A172 (cell line): ENCODE results near the gene ELP5. TPM values are rescaled to one million over a fixed set of nuclear protein-coding genes. Genes with fewer than 3 reads are reported as not detected.

Experiments
- DNase-seq: peaks from one replicate; pipeline ENCODE4 v3.0.0-alpha.2; 2015; ENCODE audit warnings: low spot score
- total RNA-seq: library from RNA; depleted of rRNA; stranded (reverse); fragments of >200 nt; shearing (Covaris generic); gene quantifications from 2 replicates; pipeline ENCODE4 v1.2.3, GENCODE V29; 2014

Gene ELP5
- total RNA-seq, 1 experiment from 2014 or later: 102 TPM

DNA sequence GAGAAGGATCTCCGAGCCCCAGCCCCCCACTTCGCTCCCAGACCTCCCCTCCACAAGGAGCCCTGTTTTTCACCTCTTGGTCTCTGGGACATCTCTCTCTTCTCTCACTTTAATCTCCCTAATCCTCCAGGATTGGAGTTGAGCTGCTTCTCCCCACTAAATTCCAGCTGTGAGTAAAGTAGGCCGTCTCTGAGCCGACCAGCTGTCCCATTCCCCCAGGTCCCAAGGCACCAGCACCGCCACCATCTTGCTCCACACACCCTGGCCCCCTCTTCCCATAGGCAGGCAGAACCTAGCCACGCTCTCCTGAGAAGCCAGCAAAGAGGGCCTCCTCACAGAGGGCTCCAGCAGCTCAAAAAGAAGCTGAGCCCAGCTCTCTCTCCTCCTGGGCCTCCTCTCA lies 33.3 kb upstream of the ELP5 start:
- no peak for DNase-seq

DNA sequence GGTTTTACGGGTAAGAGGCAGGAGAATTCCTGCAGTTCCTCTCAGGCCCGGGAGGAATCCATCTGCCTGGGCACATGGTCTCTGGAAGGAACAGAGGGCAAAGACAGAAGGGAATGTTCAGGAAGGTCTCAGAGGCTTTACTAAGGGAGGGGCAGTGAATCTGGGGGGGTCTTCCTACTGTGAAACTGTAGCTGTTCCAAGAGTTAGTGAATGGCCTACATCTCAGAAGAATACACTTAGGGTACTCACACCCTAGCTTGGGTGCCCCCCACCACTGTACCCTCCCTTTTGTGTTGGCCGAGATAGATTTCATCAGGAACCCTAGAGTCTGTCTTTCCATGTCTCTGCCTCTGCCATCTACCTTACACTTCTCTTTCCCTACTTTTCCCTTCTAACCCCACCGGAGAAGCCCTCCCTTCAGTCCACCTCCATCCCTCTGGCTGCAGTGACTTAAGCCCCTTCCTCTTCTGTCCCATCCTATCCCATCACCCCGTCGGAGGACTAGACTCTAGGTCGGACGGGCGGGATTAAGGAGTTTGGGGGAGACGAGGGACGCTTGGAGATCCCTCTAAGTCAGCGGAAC lies 32.7 kb upstream of the ELP5 start:
- DNase-seq: no peak

DNA sequence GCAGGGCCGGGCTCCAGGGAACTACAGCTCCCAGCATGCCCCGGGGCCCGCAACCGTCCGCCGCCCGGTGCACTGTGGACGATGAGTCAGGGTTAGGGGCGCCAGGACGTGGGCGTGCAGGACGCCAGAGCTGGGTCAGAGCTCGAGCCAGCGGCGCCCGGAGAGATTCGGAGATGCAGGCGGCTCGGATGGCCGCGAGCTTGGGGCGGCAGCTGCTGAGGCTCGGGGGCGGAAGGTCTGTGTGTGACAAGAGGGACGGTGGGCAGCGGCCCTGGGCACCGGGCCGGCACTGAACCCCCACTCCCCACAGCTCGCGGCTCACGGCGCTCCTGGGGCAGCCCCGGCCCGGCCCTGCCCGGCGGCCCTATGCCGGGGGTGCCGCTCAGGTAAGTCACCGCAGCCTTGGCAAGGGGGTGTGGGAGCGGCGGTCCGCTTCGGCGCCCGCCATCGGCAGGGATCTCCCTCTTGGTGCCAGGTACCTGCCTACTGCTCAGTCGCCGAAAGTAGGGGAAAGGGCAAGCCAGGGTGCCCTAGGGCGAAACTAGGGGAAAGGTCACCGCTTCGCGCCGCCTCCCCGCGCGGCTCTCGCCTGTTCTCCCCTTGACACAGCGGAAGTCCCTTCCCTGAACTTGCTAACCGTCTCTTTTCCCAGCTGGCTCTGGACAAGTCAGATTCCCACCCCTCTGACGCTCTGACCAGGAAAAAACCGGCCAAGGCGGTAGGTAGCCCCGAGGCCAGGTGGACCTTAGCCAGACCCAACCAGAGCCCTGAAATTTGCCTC lies 32.0 kb upstream of the ELP5 start, which contains the start of the genes ACADVL and DLG4:
Gene ACADVL, plus strand, starts transcription at position 127 of the 781 bp plus-strand sequence. Its CDS starts 47 bp downstream, at position 174.
Gene DLG4, minus strand, starts transcription at position 25 of the 781 bp plus-strand sequence.
- peak; percentile 77 for DNase-seq

DNA sequence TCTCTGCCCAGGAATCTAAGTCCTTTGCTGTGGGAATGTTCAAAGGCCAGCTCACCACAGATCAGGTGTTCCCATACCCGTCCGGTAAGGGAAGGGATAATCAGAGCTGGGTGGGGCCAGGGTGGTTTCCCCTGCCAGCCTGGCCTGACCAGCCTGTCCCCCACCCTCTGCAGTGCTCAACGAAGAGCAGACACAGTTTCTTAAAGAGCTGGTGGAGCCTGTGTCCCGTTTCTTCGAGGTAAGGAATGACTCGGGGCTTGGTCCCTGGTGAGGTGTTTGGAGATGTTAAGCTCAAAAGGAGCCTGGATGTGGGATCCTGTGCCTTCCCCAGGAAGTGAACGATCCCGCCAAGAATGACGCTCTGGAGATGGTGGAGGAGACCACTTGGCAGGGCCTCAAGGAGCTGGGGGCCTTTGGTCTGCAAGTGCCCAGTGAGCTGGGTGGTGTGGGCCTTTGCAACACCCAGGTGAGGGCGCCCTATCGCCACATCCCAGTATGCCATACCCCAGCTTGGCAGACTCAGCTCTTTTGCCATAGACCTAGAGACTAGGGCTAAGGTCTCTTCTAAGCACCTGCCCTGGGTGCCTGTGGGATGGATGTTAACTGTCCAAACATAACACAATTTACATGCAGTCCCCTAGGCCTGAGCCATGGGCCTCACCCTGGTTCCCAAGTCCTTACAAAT lies 31.3 kb upstream of the ELP5 start:
- peak; percentile 83 for DNase-seq

GRCh38 chr17:7221278-7222092 lies 30.5 kb upstream of the ELP5 start:
- no peak for DNase-seq

- DNase-seq: no peak
Observed at GRCh38 chr17:7222093-7222971, 29.7 kb upstream of the ELP5 start.

GRCh38 chr17:7222972-7223292 lies 29.1 kb upstream of the ELP5 start:
- DNase-seq: no peak

DNA sequence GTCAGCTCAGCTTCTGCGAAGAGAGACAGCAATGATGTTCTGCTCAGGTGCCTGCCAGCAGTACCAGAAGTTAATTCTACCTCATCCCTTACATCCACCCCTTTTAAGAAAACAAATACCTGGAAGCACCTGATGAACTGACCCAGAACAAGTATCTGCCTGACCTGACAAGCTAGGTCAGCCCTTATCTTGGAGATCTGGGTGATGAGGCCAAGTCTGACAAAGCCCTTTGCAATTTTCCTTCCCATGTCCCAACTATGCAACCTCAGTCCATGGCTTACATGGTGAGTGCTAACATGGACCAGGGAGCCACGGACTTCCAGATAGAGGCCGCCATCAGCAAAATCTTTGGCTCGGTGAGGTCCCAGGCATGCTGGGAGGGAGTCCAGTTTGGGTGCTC lies 28.6 kb upstream of the ELP5 start:
- DNase-seq: no peak

- peak; percentile 52 for DNase-seq
Observed at GRCh38 chr17:7224110-7224509, 27.9 kb upstream of the ELP5 start.

DNA sequence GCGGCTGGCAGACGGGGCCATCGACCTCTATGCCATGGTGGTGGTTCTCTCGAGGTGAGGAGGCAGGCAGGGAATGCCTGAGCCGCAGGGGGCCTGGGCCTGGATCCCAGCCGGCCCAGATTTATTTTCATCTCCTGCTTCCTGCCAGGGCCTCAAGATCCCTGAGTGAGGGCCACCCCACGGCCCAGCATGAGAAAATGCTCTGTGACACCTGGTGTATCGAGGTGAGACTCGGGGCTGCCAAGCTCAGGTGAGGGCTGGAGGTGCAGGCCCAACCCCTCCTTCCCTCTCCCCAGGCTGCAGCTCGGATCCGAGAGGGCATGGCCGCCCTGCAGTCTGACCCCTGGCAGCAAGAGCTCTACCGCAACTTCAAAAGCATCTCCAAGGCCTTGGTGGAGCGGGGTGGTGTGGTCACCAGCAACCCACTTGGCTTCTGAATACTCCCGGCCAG lies 27.3 kb upstream of the ELP5 start:
- peak; percentile 59 for DNase-seq

- no peak for DNase-seq
Observed at GRCh38 chr17:7225711-7226331, 26.2 kb upstream of the ELP5 start.

DNA sequence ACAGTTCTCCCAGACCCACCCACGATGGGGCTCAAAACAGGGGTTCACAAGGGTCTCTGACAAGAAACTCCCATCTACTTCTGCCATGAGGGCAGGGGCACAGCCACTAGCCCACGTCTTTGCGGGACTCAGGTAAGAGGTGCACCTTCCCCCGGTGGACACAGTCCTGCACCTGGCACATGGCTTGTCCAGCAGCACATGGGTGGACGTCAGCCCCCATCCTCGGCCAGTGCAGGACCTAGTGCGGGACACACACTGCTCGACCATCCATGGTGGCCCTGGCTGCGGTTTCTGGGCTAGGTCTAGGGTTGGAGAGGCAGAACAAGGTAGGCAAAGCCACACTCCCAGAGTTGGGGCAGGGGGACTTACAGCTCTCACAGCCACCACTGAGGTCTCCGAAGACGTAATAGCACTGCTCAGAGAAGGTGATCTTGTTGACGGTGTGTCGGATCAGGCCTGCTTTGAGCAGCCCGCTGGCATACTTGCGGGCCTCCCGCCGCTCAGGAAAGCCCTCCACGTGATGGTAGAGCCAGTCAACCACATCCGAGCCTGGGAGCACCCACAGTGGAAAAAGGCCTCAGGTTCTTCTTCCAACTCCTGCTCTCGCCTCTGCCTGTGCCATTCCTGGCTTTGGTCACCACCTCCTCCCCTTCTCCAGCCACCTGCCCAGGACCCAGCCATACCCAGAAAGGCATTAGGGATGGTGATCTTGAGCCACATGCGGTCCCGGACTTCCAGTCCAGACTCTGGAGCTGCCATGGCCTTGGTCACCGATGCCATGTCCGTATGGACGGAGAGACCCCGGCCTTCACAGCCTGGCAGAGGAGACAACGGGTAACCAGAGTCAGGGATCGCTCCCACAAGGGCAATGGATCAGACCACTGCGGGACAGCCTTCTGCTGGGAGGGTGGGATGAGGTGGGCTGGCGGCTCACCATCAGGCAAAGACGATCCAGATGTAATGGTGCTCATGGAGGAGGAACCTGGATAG lies 25.0 kb upstream of the ELP5 start:
- no peak for DNase-seq

GRCh38 chr17:7228920-7229319 lies 23.1 kb upstream of the ELP5 start:
- DNase-seq: no peak

DNA sequence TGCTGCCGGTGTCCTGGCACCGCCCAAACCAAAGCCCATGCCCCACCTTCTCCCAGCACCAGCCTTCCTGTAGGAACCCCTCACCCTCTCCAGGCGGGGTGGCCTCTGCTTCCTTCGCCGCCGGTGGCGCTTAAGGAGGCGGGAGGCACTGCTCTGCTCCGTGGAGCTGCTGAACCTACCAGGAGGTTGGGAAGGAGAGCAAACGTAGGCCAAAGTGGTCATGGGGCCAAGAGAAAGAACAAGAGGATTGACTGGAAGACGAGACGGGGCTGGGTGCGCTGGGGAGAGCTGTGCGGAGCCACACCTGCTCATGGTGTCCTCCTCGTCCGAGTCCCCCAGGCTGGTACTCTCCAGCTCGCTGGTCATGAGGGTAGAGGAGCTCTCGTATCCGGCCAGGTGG lies 22.5 kb upstream of the ELP5 start:
- no peak for DNase-seq

DNA sequence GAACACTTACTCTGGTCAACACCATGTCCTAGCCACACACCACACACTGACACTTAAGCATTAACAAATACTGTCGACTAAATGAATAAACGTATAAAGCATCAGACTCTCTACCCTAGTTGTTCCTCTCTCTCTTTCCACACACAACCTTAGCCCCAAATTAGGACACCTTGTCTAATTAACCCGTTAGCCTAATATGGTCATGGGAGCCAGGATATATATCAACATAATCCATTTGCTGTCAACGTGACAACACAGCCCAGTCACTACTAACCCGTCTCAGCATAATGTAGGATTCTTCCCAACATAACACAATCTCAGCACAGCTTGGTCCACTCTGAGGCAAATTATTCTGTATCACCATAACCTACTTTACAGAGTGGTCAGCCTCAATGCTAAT lies 19.9 kb upstream of the ELP5 start:
- DNase-seq: no peak

DNA sequence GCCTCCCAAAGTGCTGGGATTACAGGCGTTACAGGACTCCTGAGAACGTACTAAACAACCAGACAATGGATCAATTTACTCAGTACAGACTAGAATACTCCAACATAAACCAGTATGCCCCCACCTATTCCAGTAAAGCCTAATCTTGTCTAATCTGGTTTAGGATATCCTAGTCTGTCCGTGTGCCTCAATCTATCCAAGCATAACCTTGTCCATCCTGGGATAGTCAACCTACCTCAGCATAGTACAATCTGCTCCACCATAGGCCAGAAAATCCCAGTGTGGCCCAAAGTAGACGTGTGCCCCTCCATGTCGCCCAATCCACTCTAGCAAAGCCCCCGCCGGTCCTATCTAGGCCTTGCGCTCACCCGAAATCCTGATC lies 18.3 kb upstream of the ELP5 start:
- DNase-seq: no peak

- DNase-seq: peak; percentile 93
Observed at GRCh38 chr17:7234083-7234951, 17.7 kb upstream of the ELP5 start, which contains the start of gene DVL2. DVL2 (minus strand) TSS chr17:7234517; CDS start chr17:7234262, 255 bp downstream.
